Fibroblast of mammary gland (primary cell): ENCODE data around the gene FKBP15.
"Not testable (repeated sequence)": the region's sequence is repeated elsewhere in the genome, so short reads cannot be mapped to it uniquely, and the experiment has no call there.

ENCODE experiments used
- DNase-seq: peaks from one replicate; pipeline ENCODE4 v3.0.0-alpha.2; 2010; ENCODE audit warnings: low read depth
- H3K4me3 ChIP-seq: 2 replicates; pipeline ENCODE4 v1.5.1; 2011; ENCODE audit warnings: low read depth, mild to moderate bottlenecking, low read length, moderate library complexity; ENCODE audit not compliant: control insufficient read depth
- TF ChIP-seq, protein P1 (sequence below): conservative IDR thresholded peaks from 2 replicates; pipeline ENCODE4 v1.5.1; 2011; ENCODE audit warnings: low read depth, low read length, inconsistent platforms; ENCODE audit not compliant: control insufficient read depth, insufficient read depth

FKBP15 gene

DNA sequence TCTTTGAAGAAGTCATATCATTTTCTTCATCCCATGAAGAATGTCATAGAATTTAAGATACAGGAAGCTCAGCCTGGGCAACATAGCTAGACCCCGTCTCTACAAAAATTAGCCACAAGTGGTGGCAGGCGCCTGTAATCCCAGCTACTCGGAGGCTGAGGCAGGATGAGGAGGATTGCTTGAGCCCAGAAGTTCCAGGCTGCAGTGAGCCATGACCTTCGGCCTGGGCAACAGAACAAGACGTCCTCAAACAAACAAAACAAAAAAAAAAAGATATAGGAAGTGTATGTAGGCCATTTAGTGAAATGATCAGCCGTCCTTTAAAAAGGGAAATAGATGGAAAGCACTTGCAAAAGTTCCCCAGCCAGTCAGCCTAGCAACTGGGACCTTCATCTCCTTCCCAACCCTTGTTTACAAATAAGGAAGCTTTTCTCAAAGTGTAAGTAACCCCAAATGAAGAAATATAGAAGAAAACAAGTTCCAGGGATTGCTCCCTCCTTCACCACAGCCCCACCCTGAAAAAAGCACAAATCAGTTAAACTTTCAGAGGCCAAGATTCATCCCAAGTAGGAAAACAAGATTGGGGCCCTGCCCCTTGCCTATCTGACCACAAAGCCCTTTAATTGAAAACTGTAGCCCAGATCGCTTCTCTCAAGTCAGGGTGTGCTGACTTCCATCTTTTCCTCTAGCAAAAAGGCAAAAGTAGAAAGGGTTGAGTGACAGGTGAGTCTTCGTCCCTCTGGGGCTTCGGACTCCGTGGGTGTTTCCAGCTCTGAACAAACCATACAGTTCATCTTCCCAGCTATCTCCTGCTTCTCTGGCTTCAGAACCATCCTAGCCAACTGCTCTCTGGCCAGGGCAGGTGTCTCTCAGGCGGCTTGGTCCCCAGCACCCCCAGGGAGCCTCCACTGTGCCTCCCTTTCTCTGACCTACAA is 69.1 kb downstream of the FKBP15 start:
- H3K4me3 ChIP-seq = peak overlapping the region; percentile 86
- DNase-seq = no peak
- TF ChIP-seq, protein P1, sequence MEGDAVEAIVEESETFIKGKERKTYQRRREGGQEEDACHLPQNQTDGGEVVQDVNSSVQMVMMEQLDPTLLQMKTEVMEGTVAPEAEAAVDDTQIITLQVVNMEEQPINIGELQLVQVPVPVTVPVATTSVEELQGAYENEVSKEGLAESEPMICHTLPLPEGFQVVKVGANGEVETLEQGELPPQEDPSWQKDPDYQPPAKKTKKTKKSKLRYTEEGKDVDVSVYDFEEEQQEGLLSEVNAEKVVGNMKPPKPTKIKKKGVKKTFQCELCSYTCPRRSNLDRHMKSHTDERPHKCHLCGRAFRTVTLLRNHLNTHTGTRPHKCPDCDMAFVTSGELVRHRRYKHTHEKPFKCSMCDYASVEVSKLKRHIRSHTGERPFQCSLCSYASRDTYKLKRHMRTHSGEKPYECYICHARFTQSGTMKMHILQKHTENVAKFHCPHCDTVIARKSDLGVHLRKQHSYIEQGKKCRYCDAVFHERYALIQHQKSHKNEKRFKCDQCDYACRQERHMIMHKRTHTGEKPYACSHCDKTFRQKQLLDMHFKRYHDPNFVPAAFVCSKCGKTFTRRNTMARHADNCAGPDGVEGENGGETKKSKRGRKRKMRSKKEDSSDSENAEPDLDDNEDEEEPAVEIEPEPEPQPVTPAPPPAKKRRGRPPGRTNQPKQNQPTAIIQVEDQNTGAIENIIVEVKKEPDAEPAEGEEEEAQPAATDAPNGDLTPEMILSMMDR = no peak

DNA sequence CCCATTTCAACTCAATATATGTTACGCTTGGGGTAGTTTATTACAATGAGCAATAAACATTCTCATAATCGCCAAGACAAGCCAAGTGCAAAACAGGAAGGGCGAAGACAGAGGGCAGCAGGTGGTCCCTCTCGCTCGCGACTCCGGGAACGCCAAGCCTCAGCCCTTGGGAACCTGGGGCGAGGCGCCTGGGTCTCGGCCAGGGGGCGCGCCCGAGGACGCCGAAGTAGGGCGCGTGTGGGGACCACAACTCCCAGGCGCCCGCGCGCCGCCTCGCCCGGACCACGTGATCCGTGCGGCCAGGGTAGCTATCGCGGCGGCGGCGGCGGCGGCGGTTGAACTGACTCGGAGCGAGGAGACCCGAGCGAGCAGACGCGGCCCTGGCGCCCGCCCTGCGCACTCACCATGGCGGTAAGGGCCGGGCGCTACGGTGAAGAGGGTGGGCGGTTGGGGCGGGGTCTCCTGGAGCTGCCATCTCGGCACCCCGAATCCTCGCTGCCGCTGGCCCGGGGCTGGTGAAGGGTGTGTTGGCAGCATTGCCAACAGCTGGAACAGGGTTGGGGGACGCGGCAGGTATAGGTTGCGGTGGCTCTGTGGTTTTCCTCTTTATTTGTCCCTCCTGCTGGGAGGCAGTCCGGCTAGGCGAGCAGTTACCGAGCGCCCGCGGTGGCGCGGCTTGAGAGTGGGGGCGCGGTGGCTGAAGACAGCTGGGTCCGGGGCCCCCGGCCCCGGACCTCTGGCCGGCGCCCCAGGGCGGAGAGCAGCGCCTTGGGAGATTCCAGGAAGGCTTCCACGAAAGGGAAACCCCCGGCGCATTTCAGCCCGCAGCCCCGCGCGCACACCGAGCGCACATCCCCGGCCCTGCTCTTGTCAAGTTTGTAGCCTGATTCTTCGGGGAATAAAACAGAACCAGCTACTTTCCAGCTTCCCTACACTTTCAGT is 70.1 kb downstream of the FKBP15 start, which contains the start of gene SLC31A2:
SLC31A2 (plus strand) TSS at position 338 of the 942 bp plus-strand sequence; CDS start at position 406, 68 bp downstream.
- peak; percentile 80 for DNase-seq
- TF ChIP-seq, protein P1 = peak; percentile 26
- peak within 1 kb of the TSS; percentile 86 for H3K4me3 ChIP-seq

- not testable (repeated sequence) for DNase-seq, H3K4me3 ChIP-seq
Observed at GRCh38 chr9:113149561-113149960, 71.5 kb downstream of the FKBP15 start.

- H3K4me3 ChIP-seq = no peak overlapping the region
- DNase-seq = no peak
- TF ChIP-seq, protein P1 = no peak
Observed at GRCh38 chr9:113148781-113149510, 72.1 kb downstream of the FKBP15 start.

DNA sequence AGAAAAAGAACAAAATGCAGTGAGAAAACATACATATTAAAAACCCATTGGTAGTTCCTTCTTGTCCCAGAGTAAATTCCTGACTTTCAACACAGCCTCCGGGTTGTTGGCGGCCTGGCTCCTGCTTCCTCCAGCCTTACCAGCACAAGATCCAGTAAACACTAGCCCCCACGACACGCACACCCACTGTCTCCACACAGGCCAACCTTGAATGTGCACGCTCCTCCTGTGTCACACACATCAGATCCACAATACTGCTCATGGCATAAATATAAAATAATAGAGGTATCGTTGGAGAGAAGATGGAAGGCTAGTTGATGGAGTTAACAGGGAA is 72.7 kb downstream of the FKBP15 start:
- TF ChIP-seq, protein P1 = no peak
- no peak overlapping the region for H3K4me3 ChIP-seq
- DNase-seq = no peak

- TF ChIP-seq, protein P1 = no peak
- H3K4me3 ChIP-seq = no peak overlapping the region
Observed at GRCh38 chr9:113143432-113144227, 77.4 kb downstream of the FKBP15 start.

DNA sequence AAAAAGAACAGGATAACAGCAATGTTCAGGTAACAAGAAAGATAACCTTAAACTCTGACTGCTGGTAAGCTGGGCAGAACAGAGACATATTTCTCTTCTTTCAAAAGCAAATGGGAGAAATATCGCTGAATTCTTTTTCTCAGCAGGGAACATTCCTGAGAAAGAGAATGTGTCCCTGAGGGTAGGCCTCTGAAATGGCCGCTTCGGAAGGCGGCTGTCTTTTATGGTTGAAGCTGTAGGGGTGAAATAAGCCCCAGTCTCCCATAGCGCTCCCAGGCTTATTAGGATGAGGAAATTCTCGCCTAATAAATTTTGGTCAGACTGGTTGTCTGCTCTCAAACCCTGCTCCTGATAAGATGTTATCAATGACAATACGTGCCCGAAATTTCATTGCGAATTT is 80.2 kb downstream of the FKBP15 start:
- not testable (repeated sequence) for DNase-seq, H3K4me3 ChIP-seq

More at GRCh38 chr9:113143432-113144227, 77.4 kb downstream of the FKBP15 start:
- no peak for DNase-seq
